Breast epithelium (tissue), 4 donors: ENCODE results near the gene RAB33B. TPM values are rescaled to one million over a fixed set of nuclear protein-coding genes. Genes with fewer than 3 reads are reported as not detected.

Experiments used
- DNase-seq, 2 donors: peaks; one replicate each; pipeline ENCODE4 v3.0.0-alpha.2; 2019; ENCODE audit warnings: low spot score in 2 of 2
- H3K27ac ChIP-seq, 2 donors: fragments of 200-600 bp; sonication (generic) in 1 of 2; one replicate each; pipeline ENCODE4 v1.5.1; 2016 to 2019; ENCODE audit warnings: mild to moderate bottlenecking in 1 of 2
- H3K27me3 ChIP-seq, 2 donors: fragments of 200-600 bp; sonication (generic) in 1 of 2; one replicate each; pipeline versions ENCODE4 v1.5.1 to v1.6.0; 2017 to 2019; ENCODE audit warnings: control low read depth in 1 of 2, mild to moderate bottlenecking in 1 of 2
- H3K36me3 ChIP-seq: fragments of 200-600 bp; one replicate; pipeline ENCODE4 v1.5.1; 2019
- H3K4me1 ChIP-seq, 2 donors: fragments of 200-600 bp; sonication (generic); one replicate each; pipeline ENCODE4 v1.5.1; 2016 to 2019; ENCODE audit warnings: control low read depth in 1 of 2
- H3K4me3 ChIP-seq, 3 donors: fragments of 200-600 bp; sonication (generic); 1 replicate in 2 of 3; 2 replicates in 1 of 3; pipeline ENCODE4 v1.5.1; 2016 to 2019; ENCODE audit warnings: mild to moderate bottlenecking in 3 of 3, moderate library complexity in 2 of 3
- H3K9me3 ChIP-seq, 2 donors: fragments of 200-600 bp; sonication (generic) in 1 of 2; one replicate each; pipeline ENCODE4 v1.5.1; 2016 to 2019; ENCODE audit warnings: control low read depth in 1 of 2
- POLR2A ChIP-seq: fragments of 450-650 bp; IDR thresholded peaks from one replicate; pipeline ENCODE4 v1.6.1; 2016; ENCODE audit warnings: antibody characterized with exemption, mild to moderate bottlenecking, moderate library complexity
- POLR2AphosphoS5 ChIP-seq, 3 donors: sonication (generic); formaldehyde crosslinking; IDR thresholded peaks; one replicate each; pipeline ENCODE4 v1.6.1; 2017; ENCODE audit warnings: antibody characterized with exemption in 3 of 3
- intact Hi-C: fragments of 100-400 bp; cut with DNase I; formaldehyde crosslinking; loops from one replicate; pipeline ENCODE4 v1.15.1; 2023; ENCODE audit warnings: low total_unique reads
- total RNA-seq, 3 donors: library from RNA; depleted of rRNA; stranded (reverse); fragments of >200 nt; gene quantifications; one replicate each; pipeline ENCODE4 v1.1.0, GENCODE V29; 2016
- TF ChIP-seq, protein P1 (sequence below), 3 donors: fragments of 450-650 bp; IDR thresholded peaks; one replicate each; pipeline ENCODE4 v1.5.1; 2016 to 2017; ENCODE audit warnings: antibody characterized with exemption in 3 of 3, mild to moderate bottlenecking in 3 of 3, moderate library complexity in 3 of 3

The RAB33B gene
- total RNA-seq, 3 donors from 2014 or later = 13.1 to 15.8 (median 13.4) TPM

GRCh38 chr4:139484783-139485311 is 30.9 kb downstream of the RAB33B start:
- Histone ChIP-seq H3K36me3 (no peaks in the 10 kb centered on the region), H3K9me3 (no peaks in the 10 kb centered on the region), H3K4me3 (no peak overlapping the region), H3K27ac (no peak overlapping the region), H3K27me3 (no peaks in the 10 kb centered on the region), H3K4me1 (no peaks in the 10 kb centered on the region)
- TF ChIP-seq, protein P1, sequence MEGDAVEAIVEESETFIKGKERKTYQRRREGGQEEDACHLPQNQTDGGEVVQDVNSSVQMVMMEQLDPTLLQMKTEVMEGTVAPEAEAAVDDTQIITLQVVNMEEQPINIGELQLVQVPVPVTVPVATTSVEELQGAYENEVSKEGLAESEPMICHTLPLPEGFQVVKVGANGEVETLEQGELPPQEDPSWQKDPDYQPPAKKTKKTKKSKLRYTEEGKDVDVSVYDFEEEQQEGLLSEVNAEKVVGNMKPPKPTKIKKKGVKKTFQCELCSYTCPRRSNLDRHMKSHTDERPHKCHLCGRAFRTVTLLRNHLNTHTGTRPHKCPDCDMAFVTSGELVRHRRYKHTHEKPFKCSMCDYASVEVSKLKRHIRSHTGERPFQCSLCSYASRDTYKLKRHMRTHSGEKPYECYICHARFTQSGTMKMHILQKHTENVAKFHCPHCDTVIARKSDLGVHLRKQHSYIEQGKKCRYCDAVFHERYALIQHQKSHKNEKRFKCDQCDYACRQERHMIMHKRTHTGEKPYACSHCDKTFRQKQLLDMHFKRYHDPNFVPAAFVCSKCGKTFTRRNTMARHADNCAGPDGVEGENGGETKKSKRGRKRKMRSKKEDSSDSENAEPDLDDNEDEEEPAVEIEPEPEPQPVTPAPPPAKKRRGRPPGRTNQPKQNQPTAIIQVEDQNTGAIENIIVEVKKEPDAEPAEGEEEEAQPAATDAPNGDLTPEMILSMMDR (IDR thresholded peaks at IDR 0.05) = no peak
- TF ChIP-seq POLR2A = no peak
- TF ChIP-seq POLR2AphosphoS5 (IDR thresholded peaks at IDR 0.05) = no peak
- no peak for DNase-seq
- intact Hi-C loops = loop anchor here (5.0 kb wide), 1 partner anchor 1737 kb away; the partner anchor contains the start of gene ZNF330

DNA sequence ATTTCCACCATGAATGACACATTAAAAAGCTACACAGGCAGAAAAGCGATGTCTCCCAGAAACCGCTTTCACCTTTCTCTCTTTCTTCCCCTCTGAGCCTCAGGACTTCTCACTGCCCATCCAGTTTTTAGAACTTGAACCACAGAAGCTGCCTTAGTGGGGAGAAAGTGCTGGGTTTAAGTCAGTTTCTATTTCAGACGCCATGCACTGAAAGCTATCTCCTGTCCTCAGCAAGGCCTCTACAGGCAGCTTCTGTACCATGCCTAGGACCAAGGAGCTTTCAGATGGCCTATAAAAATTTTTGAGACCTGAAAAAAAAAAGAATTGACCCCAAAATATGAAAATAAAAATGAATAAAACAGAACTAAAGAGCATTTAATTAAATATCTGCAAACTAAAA is 34.5 kb downstream of the RAB33B start:
- Histone ChIP-seq H3K27me3 (no peaks in the 10 kb centered on the region), H3K4me3 (no peak overlapping the region), H3K36me3 (no peaks in the 10 kb centered on the region), H3K27ac (no peak overlapping the region), H3K4me1 (no peaks in the 10 kb centered on the region), H3K9me3 (no peaks in the 10 kb centered on the region)
- no peak for TF ChIP-seq POLR2AphosphoS5 (IDR thresholded peaks at IDR 0.05)
- TF ChIP-seq, protein P1 (IDR thresholded peaks at IDR 0.05) = no peak
- no peak for TF ChIP-seq POLR2A
- intact Hi-C loops = loop anchor here (5.0 kb wide), 1 partner anchor 1734 kb away; the partner anchor contains the start of gene ZNF330
- no peak for DNase-seq

DNA sequence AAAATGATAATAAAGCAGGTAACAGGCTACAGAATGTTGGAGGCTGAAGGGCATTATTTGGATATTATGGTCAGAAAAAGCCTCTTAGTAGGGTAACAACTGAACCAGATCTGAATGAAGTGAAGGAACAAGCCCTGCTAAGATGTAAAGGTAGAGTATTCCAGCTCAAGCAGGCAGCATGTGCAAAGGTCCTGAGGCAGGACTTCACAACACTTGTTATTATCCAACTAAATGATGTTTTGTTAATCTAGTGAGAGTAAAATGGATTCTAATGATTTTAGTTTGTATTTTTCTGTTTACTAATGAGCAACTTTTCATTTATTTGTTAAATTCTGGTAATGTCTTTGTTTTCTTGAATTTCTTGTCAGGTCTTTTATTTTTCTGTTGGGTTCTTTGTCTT is 35.7 kb downstream of the RAB33B start:
- Histone ChIP-seq H3K27me3 (no peaks in the 10 kb centered on the region), H3K4me1 (no peaks in the 10 kb centered on the region), H3K27ac (no peak overlapping the region), H3K9me3 (no peaks in the 10 kb centered on the region), H3K4me3 (no peak overlapping the region), H3K36me3 (no peaks in the 10 kb centered on the region)
- TF ChIP-seq, protein P1 (IDR thresholded peaks at IDR 0.05) = no peak
- no peak for TF ChIP-seq POLR2A
- no peak for TF ChIP-seq POLR2AphosphoS5 (IDR thresholded peaks at IDR 0.05)
- DNase-seq = no peak
- intact Hi-C loops = loop anchor here (5.0 to 10.0 kb wide), 2 partner anchors 145 to 1733 kb away; partner anchors contain the start of gene ZNF330

DNA sequence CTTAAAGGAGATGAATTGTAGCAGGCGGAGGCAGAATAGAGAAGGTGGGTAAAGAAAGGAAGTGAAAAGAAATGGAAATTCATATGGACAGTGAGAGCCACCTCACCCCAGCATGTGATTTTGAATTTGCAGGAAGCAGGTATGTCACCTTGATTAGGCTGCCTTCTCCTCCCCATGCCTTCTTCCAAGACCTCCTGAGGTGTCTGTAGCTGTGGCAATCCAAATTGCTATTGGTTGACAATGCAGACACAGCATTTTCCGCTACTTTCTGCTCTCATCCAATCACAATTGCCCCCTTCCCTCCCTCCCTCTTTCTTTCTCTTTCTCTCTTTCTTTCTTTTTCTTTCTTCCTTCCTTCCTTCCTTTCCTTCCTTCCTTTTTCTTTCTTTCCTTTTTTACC is 38.5 kb downstream of the RAB33B start:
- Histone ChIP-seq H3K9me3 (no peaks in the 10 kb centered on the region), H3K27me3 (no peaks in the 10 kb centered on the region), H3K27ac (no peak overlapping the region), H3K4me3 (no peak overlapping the region), H3K36me3 (no peaks in the 10 kb centered on the region), H3K4me1 (no peaks in the 10 kb centered on the region)
- TF ChIP-seq POLR2AphosphoS5 (IDR thresholded peaks at IDR 0.05) = no peak
- TF ChIP-seq, protein P1 (IDR thresholded peaks at IDR 0.05) = no peak
- no peak for TF ChIP-seq POLR2A
- no peak for DNase-seq
- intact Hi-C loops = loop anchor here (10.0 kb wide), 1 partner anchor 142 kb away; no protein-coding TSS in a partner anchor

- H3K4me3 ChIP-seq = no peak overlapping the region
- no peaks in the 10 kb centered on the region for H3K4me1 ChIP-seq
- no peak for DNase-seq
- H3K27me3 ChIP-seq = no peaks in the 10 kb centered on the region
- H3K36me3 ChIP-seq = no peaks in the 10 kb centered on the region
- no peak for TF ChIP-seq POLR2AphosphoS5 (IDR thresholded peaks at IDR 0.05)
- TF ChIP-seq, protein P1 (IDR thresholded peaks at IDR 0.05) = no peak
- TF ChIP-seq POLR2A = no peak
- intact Hi-C loops = loop anchor here (10.0 kb wide), 1 partner anchor 142 kb away; no protein-coding TSS in a partner anchor
- no peak overlapping the region for H3K27ac ChIP-seq
- no peaks in the 10 kb centered on the region for H3K9me3 ChIP-seq
Measured at GRCh38 chr4:139493176-139493575, 39.3 kb downstream of the RAB33B start.
